ENCODE results near the gene KREMEN1. TPM values are rescaled to one million over a fixed set of nuclear protein-coding genes. Genes with fewer than 3 reads are reported as not detected.

Gene KREMEN1
- total and polyA plus RNA-seq, 10 of the 15 experiments (the other 5 are each of a cell fraction or from before 2014, with no cell fraction given): 0.10 to 2.5 (median 0.20) TPM; not detected in 1

DNA sequence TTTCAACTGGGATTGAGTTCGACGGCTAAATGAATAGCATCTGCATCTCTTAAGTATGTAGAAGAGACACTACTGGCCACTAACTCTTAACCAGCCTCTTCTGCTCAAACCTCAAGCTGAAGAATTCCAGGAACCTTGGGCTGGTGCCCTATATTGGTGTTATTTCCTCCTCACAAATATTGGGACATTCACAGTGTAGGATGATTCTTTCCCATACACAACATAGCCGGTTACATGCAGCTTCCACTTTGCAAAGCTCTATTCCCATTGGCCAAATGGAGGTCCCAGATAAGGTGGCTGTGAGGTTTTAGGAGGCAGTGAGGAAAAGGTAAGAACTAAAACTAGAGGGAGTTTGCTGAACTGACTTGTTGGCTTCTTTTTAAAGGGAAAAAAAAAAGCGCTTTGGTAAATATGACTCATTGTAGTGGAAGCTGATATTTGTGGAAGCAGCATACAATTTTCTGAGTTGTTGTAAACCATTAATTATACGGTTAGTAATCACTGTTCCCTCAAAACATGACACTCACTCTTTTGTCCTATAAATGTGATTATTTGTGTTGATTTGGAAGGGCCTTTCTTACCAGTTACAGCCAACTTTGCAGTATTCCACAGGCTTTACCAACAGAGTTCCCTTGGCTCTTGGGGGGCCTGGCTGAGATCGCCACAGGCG is 28.8 kb upstream of the KREMEN1 start:
- H3K9me3 ChIP-seq (replicated peaks; ENCODE audit: control insufficient read depth, insufficient read depth, low read length): no peaks in the 10 kb centered on the region
- H3K9ac ChIP-seq (ENCODE audit: control insufficient read depth, insufficient read depth, low read length): no peak overlapping the region
- POLR2A ChIA-PET: interaction anchor here (0.6 kb wide), 1 partner anchor 78 kb away, joined by 4 read pairs; no protein-coding TSS in a partner anchor
- SMC1A ChIA-PET (ENCODE audit: uncharacterized antibody, unreplicated experiment): interaction anchor here (0.7 to 9.1 kb wide), 10 partner anchors 15 to 443 kb away, joined by 3 to 187 read pairs (median 3); no protein-coding TSS in a partner anchor
- H3K79me2 ChIP-seq (ENCODE audit: control insufficient read depth, insufficient read depth, low read length): no peaks in the 10 kb centered on the region
- no peak overlapping the region for H2AFZ ChIP-seq (ENCODE audit: control insufficient read depth, low read depth, low read length)
- H3K36me3 ChIP-seq (ENCODE audit: control insufficient read depth in 2 of 2, insufficient read depth in 2 of 2, low read length in 1 of 2): peaks cover 0 to 13% of the 10 kb centered on the region in 2 experiments; a peak in 2 of 4 replicates
- intact Hi-C loops (cut with micrococcal nuclease; ENCODE audit: unreplicated experiment) (loop anchor here (10.0 kb wide), 1 partner anchor 111 kb away; no protein-coding TSS in a partner anchor), in situ Hi-C loops (cut with MboI) (loop anchor here (25.0 kb wide), 1 partner anchor 1007 kb away; no protein-coding TSS in a partner anchor)
- no peak overlapping the region for H3K4me2 ChIP-seq (ENCODE audit: control insufficient read depth, insufficient read depth)
- no peak overlapping the region for H3K27ac ChIP-seq (ENCODE audit: control insufficient read depth, insufficient read depth)
- no peak for ATAC-seq
- H4K20me1 ChIP-seq (ENCODE audit: control insufficient read depth, insufficient read depth): no peaks in the 10 kb centered on the region
- H3K27me3 ChIP-seq (replicated peaks in 1 of 2; ENCODE audit: control insufficient read depth in 2 of 2, insufficient read depth in 2 of 2, low read length in 1 of 2): no peaks in the 10 kb centered on the region; a peak in 1 of 4 replicates
- WGBS (ENCODE audit: insufficient coverage, insufficient replicate concordance, low lambda C conversion rate, missing lambda C conversion rate): 78% methylated on average over 7 of the region's 7 CpGs
- no peak for DNase-seq (ENCODE audit: low read depth, low spot score)
- CTCF ChIA-PET: interaction anchor here (0.6 to 9.5 kb wide), 7 partner anchors 9 to 276 kb away, joined by 3 to 195 read pairs (median 4); no protein-coding TSS in a partner anchor
- TF ChIP-seq CHD4 (IDR thresholded peaks at IDR 0.05): no peak
- TF ChIP-seq SPI1 (IDR thresholded peaks at IDR 0.05; ENCODE audit: borderline replicate concordance, insufficient read depth, low read depth, low read length): no peak
- TF ChIP-seq PAX8 (IDR thresholded peaks at IDR 0.05): no peak
- TF ChIP-seq RBBP5 (conservative IDR thresholded peaks at IDR 0.05): no peak
- TF ChIP-seq, protein P1, sequence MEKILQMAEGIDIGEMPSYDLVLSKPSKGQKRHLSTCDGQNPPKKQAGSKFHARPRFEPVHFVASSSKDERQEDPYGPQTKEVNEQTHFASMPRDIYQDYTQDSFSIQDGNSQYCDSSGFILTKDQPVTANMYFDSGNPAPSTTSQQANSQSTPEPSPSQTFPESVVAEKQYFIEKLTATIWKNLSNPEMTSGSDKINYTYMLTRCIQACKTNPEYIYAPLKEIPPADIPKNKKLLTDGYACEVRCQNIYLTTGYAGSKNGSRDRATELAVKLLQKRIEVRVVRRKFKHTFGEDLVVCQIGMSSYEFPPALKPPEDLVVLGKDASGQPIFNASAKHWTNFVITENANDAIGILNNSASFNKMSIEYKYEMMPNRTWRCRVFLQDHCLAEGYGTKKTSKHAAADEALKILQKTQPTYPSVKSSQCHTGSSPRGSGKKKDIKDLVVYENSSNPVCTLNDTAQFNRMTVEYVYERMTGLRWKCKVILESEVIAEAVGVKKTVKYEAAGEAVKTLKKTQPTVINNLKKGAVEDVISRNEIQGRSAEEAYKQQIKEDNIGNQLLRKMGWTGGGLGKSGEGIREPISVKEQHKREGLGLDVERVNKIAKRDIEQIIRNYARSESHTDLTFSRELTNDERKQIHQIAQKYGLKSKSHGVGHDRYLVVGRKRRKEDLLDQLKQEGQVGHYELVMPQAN (conservative IDR thresholded peaks at IDR 0.05): no peak
- no peak for TF ChIP-seq BACH1 (IDR thresholded peaks at IDR 0.05; ENCODE audit: borderline replicate concordance)
- TF ChIP-seq EGR1 (IDR thresholded peaks at IDR 0.05; ENCODE audit: borderline replicate concordance in 1 of 2, low read depth in 2 of 2, low read length in 2 of 2): no peak
- TF ChIP-seq BCL11A (IDR thresholded peaks at IDR 0.05; ENCODE audit: low read depth, low read length): no peak
- no peak overlapping the region for H3K4me3 ChIP-seq
- no peaks in the 10 kb centered on the region for H3K4me1 ChIP-seq (ENCODE audit: control insufficient read depth, insufficient read depth, low read length)
- RAD21 ChIA-PET (ENCODE audit: unreplicated experiment): interaction anchor here (1.5 to 7.5 kb wide), 2 partner anchors 182 to 187 kb away, joined by 3 to 119 read pairs; no protein-coding TSS in a partner anchor
- BruUV-seq (replicated peaks): no TSS peak
- no peak for FAIRE-seq
